Ishikawa (cell line): ENCODE results near the gene FGF14.

Experiments
- CREB1 ChIP-seq: IDR thresholded peaks from 2 replicates; pipeline ENCODE4 v1.6.1; 2012; ENCODE audit warnings: low read depth
- EGR1 ChIP-seq: IDR thresholded peaks from 2 replicates; pipeline ENCODE4 v1.6.1; 2012
- EP300 ChIP-seq: IDR thresholded peaks from 2 replicates; pipeline ENCODE4 v1.6.1; 2012; ENCODE audit warnings: borderline replicate concordance
- FOXM1 ChIP-seq: IDR thresholded peaks from 2 replicates; pipeline ENCODE4 v1.6.1; 2012; ENCODE audit warnings: low read depth, borderline replicate concordance
- NFIC ChIP-seq: IDR thresholded peaks from 2 replicates; pipeline ENCODE4 v1.6.1; 2012
- RAD21 ChIP-seq: IDR thresholded peaks from 2 replicates; pipeline ENCODE4 v1.6.1; 2012; ENCODE audit warnings: low read depth
- TAF1 ChIP-seq: IDR thresholded peaks from 2 replicates; pipeline ENCODE4 v1.6.1; 2012; ENCODE audit warnings: low read depth, mild to moderate bottlenecking
- TCF12 ChIP-seq: IDR thresholded peaks from 2 replicates; pipeline ENCODE4 v1.6.1; 2012; ENCODE audit warnings: low read depth
- TEAD4 ChIP-seq: IDR thresholded peaks from 2 replicates; pipeline ENCODE4 v1.6.1; 2012
- YY1 ChIP-seq: IDR thresholded peaks from 2 replicates; pipeline ENCODE4 v1.6.1; 2012; ENCODE audit warnings: low read depth
- ZBTB7A ChIP-seq: IDR thresholded peaks from 2 replicates; pipeline ENCODE4 v1.6.1; 2012; ENCODE audit warnings: low read depth
- TF ChIP-seq, protein P1 (sequence below): IDR thresholded peaks from 2 replicates; pipeline ENCODE4 v1.6.1; 2012
- TF ChIP-seq, protein P2 (sequence below): IDR thresholded peaks from 2 replicates; pipeline ENCODE4 v1.6.1; 2012; ENCODE audit warnings: low read depth, mild to moderate bottlenecking

- no peak for TF ChIP-seq CREB1
- TF ChIP-seq YY1 = no peak
- TF ChIP-seq, protein P1, sequence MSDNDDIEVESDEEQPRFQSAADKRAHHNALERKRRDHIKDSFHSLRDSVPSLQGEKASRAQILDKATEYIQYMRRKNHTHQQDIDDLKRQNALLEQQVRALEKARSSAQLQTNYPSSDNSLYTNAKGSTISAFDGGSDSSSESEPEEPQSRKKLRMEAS = no peak
- no peak for TF ChIP-seq ZBTB7A
- no peak for TF ChIP-seq RAD21
- TF ChIP-seq, protein P2, sequence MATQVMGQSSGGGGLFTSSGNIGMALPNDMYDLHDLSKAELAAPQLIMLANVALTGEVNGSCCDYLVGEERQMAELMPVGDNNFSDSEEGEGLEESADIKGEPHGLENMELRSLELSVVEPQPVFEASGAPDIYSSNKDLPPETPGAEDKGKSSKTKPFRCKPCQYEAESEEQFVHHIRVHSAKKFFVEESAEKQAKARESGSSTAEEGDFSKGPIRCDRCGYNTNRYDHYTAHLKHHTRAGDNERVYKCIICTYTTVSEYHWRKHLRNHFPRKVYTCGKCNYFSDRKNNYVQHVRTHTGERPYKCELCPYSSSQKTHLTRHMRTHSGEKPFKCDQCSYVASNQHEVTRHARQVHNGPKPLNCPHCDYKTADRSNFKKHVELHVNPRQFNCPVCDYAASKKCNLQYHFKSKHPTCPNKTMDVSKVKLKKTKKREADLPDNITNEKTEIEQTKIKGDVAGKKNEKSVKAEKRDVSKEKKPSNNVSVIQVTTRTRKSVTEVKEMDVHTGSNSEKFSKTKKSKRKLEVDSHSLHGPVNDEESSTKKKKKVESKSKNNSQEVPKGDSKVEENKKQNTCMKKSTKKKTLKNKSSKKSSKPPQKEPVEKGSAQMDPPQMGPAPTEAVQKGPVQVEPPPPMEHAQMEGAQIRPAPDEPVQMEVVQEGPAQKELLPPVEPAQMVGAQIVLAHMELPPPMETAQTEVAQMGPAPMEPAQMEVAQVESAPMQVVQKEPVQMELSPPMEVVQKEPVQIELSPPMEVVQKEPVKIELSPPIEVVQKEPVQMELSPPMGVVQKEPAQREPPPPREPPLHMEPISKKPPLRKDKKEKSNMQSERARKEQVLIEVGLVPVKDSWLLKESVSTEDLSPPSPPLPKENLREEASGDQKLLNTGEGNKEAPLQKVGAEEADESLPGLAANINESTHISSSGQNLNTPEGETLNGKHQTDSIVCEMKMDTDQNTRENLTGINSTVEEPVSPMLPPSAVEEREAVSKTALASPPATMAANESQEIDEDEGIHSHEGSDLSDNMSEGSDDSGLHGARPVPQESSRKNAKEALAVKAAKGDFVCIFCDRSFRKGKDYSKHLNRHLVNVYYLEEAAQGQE = no peak
- no peak for TF ChIP-seq TEAD4
- TF ChIP-seq TCF12 = no peak
- TF ChIP-seq TAF1 = no peak
- TF ChIP-seq FOXM1 = no peak
- TF ChIP-seq EP300 = no peak
- TF ChIP-seq NFIC = no peak
- TF ChIP-seq EGR1 = no peak
Measured at GRCh38 chr13:102017248-102017647, 384.6 kb downstream of the FGF14 start.
